DND-41 (cell line): ENCODE results near the gene SLC25A22.

Source experiments
- EZH2 ChIP-seq: IDR thresholded peaks from 3 replicates; pipeline ENCODE4 v1.6.1; 2012; ENCODE audit warnings: borderline replicate concordance, low read depth, mild to moderate bottlenecking, moderate library complexity, low read length, inconsistent platforms; ENCODE audit not compliant: severe bottlenecking
- TF ChIP-seq, protein P1 (sequence below): IDR thresholded peaks from 2 replicates; pipeline ENCODE4 v1.5.1; 2012; ENCODE audit warnings: borderline replicate concordance, low read length, moderate library complexity, mild to moderate bottlenecking; ENCODE audit not compliant: poor library complexity, severe bottlenecking; ENCODE audit errors: extremely low read depth

DNA sequence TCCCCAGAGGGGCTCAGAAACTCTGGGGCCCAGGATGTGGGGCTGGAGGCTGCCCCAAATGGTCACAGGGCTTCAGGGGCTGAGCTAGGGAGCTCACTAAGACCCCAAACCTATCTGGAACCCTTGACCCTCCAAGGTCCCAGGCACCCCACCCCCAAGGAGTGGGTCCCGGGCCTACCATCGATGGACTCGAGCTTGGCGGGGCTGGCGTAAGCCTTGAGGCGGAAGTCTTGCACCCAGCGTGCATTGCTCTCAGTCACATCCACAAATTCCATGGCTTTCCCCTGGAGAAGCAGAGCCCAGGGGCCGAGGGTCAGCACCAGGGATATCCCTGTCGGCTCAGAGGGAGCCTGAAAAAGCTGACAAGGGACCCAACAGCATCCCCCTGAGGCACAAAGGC, 24.3 kb downstream of the SLC25A22 start:
- TF ChIP-seq, protein P1, sequence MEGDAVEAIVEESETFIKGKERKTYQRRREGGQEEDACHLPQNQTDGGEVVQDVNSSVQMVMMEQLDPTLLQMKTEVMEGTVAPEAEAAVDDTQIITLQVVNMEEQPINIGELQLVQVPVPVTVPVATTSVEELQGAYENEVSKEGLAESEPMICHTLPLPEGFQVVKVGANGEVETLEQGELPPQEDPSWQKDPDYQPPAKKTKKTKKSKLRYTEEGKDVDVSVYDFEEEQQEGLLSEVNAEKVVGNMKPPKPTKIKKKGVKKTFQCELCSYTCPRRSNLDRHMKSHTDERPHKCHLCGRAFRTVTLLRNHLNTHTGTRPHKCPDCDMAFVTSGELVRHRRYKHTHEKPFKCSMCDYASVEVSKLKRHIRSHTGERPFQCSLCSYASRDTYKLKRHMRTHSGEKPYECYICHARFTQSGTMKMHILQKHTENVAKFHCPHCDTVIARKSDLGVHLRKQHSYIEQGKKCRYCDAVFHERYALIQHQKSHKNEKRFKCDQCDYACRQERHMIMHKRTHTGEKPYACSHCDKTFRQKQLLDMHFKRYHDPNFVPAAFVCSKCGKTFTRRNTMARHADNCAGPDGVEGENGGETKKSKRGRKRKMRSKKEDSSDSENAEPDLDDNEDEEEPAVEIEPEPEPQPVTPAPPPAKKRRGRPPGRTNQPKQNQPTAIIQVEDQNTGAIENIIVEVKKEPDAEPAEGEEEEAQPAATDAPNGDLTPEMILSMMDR = no peak
- TF ChIP-seq EZH2 = no peak
